OCI-M1 (cell line): ENCODE measurements around the gene TFEB.

Source experiments
- DNase-seq: peaks from one replicate; lab custom pipeline; 2025; lab: John Stamatoyannopoulos, UW

TFEB gene

DNA sequence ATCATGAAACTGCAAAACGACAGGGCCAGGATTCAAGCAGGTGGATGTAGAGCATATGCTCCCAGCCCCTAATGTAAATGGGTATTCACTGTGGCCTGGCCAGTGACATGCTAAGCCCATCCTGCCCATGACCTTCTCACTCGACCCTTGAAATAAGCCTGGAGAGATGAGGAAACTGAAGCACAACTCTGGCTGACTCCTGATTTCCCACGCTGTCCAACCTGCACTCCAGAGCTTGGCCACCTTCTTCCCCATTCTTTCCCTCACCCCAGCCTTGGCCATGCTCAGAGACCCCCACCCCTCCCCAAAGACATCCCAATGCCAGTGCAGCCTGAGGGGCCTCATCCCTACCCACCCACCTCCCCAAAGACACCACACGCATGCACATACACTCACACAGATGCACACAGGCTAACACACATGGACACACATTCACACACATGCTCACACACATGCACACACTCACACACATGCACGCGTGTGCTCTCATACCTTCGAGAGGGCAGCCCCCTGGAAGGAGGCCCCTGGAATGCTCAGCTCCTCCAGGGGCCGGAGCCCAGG, 12.4 kb downstream of the TFEB start:
- DNase-seq, result no peak

DNA sequence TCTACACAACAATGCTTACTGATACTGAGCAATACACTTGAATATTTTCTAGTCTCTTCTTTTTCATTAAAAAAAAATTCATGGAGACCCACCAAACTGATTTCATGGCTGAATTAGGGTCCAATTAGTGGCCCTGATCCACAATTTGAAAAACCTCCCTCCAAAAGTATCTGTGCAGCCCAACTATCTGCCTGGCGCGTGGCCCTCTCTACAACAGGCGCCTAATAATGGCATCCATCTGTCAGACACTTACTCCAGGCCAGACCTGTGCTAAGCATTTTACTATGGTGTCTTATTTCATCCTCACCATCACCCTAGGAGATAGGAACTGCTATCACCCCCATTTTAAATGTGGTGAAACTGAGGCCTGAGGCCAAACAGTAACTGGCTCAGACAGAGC, 14.0 kb downstream of the TFEB start:
- no peak for DNase-seq

DNA sequence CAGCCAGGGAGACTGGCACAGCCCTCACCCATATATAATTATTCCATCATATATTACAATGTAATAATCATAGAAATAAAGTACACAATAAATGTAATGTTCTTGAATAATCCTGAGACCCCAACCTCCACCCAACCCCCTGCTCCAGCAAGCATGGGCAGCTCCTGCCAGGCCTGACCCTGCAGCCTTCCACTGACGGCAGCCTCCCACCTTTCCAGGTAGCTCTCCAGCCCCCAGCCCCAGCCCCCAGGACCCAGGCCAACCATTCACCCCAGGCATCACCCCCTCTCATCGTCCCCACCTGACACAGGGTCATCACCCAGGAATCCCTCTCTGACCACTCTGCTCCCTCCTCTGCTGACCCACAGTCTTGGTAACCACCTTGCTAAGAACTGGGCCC, 14.6 kb downstream of the TFEB start:
- no peak for DNase-seq

DNA sequence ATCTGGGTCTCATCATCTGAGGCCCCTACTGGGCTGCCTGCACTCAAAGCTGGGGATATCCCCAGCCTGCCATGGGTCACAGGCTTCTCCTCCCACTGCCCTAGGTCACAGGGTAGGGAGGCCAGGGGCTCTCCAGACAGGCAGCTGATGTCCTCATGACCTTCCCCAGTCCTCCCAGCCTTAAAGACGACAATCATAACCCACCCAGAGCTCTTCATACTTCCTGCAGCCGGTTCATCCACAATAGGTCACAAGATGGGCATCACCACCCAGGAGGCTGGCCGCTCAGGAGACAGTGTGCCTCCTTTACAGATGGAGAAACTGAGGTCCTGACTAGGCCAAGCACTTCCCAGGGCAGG, 15.2 kb downstream of the TFEB start:
- no peak for DNase-seq

DNA sequence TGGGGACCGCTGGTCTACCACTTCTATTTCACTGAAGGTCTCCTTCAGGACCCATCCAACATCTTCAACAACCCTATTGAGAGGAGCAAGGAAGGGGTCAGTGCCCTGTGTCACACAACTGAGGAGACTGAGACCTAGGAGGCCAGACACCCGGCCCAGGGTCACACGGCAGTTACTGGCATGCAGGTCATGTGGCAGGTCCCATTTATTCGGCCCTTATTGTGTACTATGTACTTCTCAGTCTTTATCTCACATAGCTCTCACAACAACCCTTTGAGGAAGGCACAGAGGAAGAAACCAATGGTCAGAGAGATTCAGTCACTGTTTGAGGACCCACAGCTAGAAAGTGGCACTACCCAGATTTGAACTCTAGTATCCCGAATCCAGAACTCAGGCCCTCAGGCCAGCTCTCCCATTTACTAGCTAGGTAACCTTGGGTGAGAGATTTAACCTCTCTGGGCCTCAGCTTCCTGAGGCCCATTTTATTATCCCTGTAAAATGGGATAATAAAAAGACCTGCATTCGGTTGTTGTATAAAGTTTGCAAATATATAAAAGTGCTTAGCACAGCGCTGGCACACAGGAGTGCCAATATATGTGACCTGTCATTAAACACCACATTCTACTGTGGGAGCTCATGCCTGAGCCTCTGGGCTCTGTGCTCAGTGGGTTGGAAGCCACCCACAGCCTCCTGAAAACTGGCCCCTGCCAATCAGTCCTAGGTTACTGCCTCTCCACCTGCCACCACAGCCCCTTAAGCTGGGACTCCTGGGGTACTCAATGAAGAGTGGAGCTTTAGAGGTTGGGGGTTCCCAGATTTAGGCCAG, 15.8 kb downstream of the TFEB start:
- no peak for DNase-seq

DNA sequence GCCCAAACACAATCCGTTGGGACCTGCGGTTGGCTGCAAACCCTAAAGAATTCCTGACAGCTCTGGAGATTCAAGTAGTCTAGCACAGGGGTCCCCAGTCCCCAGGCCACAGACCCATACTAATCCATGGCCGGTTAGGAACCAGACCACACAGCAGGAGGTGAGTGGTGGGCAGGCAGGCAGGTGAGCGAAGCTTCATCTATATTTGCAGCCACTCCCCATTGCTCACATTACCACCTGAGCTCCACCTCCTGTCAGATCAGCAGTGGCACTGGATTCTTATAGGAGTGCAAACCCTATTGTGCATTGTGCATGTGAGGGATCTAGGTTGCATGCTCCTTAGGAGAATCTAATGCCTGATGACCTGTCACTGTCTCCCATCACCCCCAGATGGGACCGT, 16.6 kb downstream of the TFEB start:
- no peak for DNase-seq

DNA sequence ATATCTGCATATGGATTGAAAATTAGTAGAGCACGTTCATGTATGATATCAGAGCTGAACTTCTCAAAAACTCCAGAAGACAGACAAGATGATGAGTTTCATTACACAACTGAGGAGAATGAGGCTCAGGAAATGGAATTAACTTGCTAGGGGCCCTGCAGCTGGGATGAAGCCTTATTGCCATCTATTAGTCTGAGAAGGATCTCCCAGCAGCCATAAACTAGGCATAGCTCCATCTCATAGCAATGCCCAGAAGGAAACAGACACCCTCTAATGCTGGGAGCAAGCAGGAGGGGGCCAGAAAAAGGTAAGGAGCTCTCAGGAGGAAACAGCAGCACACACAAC, 18.0 kb downstream of the TFEB start:
- DNase-seq, result no peak

DNA sequence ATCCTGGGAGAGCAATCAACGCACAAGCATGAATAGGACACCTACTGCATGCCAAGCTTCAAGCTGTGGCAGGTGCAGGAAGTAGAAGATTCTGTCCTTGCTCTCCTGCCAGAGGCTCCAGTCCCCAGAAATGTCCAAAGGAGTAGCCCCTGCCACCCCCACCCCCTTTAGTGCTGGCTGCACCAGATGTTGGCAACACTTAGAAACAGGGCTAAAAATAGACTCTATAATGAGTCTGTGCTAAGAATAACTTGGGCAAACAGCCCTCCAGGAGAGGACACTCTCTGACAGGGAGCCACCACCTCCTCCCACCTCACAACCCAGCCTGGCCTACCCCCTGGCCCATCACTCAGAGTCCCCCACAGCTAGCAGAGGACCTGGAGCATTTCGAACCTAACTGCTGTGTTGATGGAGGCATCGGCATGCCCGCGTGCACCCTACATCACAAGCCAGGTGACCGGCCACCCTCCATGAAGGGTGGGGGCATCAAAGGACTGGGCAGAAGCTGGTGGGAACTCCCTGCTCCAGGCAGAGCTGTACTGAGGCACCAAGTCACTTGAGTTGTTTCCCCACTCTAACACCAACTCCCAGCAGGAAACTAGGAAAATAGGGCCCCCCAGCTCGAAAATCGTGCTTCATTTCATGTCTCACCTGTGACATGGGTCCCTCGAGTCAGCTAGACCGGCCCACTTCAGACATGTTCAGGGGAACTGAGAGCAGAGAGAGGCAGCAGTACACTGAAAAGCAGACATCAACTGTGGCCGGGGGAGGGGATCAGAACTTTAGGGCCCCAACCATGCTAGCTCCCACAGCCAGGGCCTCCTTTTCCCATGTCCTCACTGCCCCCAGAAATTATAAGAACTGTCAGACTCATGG, 18.7 kb downstream of the TFEB start:
- no peak for DNase-seq

DNA sequence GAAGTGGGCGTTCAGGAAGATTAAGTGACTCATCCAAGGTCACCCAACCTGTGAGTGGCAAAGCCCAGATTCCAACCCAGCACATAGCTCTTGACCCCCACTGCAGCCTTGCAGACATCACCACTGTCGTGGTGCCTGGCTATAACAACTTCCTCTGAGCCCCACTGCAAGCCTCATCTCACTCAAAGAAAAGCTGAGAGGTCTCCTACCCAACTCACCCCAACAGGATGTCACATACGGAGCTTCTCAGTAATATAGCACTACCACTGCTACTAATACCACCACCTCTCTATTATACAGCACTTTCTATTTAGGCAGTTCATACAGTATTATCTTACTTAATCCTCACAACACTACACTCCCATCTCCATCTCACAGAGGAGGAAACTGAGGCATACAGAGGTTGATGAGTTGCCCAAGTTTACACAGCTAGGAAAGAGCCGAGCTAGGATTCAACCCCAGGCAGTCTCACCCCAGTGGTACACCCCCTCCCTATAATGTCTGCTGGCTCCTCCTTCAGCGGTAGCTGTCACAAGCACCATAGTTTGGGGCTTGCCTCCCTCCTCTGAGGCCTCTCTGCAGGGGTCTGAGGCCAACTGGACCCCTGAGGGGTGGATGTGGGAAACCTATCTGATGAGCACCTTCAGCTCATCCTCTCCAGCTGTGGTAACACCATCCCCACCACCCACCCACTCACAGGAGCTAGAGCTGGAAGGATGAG, 19.5 kb downstream of the TFEB start:
- DNase-seq, result no peak

DNA sequence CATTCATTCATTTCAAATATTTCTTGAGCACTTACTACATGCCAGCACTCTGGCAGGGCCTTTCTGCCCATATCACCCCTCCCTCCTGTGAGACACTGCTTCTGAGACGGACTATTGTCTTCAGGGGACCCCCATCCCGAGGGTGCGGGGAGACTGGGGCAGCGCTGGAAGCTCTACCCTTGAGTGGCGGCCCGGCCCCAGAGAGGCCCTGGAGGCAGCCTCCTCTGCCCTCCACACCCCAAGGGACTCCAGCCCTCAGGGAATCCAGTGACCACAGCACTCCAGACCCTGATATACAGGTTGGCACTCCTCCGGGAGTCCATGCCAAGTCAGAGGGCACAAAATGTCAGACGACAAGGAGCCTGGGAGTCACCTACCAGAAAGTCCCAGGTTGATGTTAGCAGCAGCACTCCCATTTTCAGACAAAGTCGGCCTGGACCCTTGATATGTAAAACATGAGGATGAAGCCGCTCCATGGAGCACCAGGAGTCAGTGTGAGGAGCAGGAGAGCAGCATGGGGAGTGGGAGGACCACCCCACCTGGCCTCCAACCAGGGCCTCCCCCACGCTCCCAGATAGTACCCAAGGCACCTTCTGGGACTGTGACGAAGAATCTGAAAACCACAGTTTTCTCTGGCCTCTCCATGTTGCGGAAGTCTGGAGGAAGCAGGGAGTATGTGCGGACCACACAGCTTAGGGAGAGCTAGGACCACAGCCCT, 20.7 kb downstream of the TFEB start:
- DNase-seq, result no peak

DNA sequence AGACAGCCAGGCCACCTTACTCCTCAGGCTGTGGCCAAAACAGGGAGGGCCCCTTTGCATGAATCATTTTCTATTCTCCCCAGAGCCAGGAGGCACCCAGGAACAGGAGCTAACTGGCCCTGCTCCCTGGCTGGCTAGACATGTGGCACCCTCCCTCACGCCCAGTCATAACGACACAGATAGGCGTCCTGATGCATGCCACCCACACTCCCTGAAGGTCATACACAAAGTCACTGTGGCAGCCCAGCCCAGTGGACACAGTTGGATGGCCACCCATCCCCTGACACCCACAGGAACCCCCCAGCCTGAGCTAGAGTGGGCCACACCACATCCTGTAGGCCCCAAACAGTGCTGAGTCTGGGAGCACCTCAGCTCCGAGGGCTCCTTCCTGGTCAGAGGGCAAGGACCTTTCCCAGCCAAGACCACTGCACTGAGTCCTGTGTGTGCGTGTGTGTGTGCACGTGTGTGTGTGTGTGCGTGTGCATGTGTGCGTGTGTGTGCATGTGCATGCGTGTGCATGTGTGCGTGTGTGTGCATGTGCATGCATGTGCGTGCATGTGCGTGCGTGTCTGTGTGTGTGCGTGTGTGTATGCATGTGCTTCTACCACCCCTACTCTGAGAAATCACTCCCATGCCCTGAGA, 21.6 kb downstream of the TFEB start:
- no peak for DNase-seq

DNA sequence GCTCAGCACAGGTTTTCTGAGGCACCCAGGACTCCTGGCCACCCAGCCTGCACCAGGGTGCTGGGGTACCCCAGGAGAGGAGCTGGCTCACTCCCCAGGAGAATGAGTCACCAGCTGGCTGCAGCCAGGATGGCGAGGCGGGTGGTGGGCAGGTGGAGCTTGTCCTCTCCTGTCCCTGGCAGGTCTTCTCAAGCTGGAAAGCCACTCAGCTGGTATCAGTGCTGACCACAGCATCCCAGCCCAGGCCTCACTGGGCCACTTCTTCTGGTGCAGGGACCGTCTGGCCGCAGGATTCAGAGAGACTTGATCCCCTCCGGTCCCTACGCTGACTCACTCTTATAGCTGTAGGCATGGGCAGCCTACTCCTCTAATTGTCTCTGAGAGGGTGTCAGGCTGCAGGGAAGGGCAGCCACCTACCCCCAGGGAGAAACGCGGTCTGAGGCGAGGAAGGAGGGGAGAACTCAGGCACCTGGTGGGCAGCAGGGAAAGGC, 22.2 kb downstream of the TFEB start:
- DNase-seq, result no peak

DNA sequence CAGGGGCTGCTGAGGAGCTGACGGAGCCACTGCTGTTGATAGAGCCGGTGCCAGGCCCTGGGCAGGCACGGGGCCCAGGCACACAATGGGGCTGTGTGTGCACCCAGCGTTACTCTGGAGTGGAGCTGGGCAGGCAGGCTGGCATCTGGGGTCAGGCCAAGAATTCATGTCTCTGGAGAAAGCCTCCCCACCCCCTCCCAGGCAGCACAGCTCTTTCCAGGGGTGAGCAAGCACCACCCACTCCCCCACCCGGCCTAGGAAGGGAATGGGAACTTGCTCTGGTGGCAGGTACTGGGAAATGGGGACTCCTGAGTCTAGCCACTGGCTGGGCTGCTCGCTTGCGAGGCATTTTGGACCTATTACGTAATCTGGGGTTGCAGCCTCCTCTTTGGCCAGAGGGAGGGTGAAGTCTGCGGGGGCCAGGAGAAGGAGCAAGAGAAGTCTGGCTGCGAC, 22.7 kb downstream of the TFEB start:
- no peak for DNase-seq

DNA sequence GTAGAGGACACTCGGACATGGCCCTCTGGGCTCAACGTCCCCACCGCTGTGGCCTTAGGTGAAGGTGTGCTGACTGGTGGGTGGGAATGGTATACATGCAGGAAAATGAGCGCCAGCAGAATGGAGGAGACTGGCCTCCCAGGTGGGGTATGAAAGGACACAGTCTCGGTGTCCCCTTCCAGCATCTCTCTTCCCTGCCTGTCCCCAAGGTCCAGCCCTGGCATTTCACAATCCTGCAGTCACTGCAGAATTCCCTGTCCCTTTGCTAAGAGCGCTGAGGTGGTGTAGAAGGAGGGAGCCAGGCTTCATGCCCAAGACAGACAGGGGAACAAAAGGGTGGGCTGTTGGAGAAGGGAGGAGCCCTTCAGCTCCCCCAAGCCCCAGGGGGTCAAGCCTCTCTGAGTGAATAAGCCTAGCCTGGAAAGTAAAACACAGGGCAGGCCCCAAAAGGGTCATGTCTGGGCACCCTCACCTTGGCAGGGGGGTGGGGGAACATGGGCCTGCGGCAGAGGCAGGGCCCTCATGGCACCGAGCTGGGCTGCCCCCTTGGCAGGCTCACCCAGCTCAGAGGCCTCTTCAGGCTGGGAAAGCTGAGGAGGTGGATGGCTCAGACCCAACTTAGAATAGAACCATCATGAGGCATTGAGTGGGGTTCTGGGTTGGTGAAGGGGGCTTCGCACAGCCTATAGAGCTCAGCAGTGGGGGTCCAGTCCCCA, 23.9 kb downstream of the TFEB start:
- no peak for DNase-seq

DNA sequence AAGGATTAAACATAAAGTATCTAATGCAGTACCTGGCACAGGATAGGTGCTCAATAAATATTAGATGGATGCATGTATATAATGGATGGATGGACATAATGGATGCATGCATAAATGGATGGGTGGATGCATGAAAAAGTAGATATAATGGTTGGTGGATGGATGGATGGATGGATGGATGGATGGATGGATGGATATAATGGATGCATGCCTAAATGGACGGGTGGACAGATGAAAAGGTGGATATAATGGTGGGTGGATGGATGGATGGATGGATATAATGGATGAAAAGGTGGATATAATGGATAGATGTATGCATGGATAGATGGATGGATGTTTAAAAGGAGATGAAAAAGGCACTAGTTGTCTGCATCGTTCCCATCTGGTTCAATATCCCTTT, 26.0 kb downstream of the TFEB start:
- DNase-seq, result no peak

DNA sequence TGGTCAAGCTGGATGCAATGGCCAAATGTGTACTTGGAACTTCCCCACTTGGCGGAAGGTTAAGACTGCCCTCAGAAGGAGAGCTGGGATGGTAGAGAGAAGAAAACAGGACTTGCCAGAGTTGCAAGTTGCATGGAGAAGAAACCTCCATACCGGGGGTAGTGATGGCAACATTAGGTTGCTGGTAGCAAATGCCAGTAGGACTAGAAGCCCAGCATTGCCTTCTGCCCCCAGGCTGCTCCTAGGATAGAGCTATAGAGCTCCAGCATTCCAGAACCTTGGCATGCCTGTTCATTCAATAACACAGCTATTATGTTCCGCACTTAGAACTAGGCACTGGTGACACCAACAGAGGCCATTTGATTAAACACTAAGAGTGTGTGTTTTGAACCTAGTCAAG, 26.6 kb downstream of the TFEB start:
- no peak for DNase-seq

DNA sequence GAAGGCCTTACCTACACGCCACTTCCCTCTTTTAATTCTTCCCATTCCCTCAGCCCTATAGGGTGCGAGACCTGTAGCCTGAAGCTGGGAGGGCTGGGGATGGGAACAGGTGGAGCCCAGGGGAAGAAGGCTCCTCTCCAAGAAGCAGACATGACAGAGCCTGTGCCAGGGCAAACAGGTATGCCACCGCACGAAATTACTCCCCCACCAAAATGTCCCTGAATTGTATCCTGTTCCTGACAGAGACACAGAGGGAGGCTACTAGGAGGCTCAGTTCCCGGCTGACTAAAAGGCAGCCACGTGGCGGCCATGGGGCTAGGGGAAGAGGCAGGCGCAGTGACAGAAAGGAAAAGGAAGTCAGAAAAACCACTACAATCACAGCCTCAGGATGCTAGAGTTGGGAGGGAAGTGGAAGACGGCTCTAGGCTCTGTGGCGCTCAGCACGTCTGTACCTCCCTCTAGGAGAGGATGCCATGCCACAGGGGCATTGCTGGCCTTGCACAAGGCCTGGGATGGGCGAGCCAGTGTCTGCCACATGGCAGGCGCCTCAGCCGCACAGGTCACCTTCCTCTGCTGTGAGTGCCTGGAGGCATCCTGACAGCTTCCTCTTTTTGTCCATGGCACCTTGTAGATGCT, 27.7 kb downstream of the TFEB start:
- peak; percentile 34 for DNase-seq

DNA sequence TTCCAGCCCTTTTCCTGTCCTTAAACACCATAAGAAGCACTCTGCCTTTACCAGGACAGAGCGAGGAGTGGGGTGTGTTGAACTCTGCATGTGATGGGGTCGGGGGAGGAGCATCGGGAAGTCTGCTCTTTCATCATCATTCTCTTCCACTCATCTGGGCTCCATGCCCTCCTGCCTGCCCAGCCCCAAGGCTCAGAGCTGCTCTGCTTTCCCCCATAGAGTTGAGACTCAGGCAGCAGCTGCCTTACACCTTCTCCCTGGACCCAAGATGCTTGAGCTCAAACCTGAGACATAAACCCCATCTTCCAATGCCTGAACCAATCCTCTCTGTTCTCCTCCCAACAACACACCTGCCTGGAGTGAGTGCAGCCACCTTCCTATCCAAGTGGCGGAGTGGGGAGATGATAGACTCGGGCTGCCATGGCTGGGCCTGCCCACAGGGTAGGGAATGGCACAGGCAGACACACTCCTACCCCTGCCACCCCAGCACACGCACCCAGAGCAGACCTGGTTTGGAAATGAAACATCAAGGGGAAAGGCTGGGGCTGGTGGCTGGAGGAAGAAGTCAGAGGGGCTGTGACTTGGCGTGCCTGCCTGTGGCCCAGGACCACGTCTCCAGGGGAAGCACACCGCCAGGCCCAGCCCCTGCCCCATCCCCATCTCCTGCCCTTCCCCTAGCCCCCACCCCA, 28.4 kb downstream of the TFEB start:
- DNase-seq, result no peak
